HuH-7.5 (cell line): ENCODE results near the gene MTPN.

Experiments
- DNase-seq: peaks from one replicate; pipeline ENCODE4 v3.0.0; 2011; ENCODE audit warnings: low spot score

Gene MTPN

DNA sequence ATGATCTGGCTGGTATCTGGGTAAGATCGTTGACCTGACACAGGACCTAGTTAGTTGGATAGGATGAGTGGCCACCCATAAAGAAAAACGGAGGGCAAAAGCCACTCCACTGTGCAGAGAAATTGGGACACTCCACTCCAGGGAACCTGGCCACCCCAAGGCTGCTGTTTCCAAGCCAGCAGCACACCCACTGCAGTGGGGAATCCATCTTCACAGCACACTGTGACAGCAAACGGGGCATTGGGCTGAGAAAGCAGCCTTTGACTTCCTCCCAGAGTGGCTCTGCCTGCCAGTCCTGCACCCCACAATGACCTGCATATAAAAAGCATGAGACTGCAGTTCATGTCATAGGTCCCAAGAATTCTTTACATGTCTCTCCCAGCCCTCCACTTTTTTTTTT is 52.9 kb downstream of the MTPN start:
- no peak for DNase-seq

DNA sequence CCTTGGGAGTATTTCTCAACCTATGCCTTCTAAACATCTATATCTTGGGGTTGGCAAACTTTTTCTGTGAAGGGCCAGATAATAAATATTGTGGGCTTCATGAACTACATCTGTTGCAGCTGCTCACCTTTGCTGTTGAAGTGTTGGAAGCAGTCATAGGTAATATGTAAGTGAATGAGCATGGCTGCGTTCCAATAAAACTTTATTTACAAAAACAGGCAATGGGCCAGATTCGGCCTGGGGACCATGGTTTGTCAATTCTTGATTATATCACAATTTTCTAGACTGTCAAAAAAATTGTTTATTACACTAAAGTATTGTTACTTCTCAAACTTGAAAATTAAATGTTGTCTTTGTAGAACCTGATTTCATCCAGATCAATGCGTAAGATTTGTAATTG is 54.9 kb downstream of the MTPN start:
- DNase-seq, result no peak

DNA sequence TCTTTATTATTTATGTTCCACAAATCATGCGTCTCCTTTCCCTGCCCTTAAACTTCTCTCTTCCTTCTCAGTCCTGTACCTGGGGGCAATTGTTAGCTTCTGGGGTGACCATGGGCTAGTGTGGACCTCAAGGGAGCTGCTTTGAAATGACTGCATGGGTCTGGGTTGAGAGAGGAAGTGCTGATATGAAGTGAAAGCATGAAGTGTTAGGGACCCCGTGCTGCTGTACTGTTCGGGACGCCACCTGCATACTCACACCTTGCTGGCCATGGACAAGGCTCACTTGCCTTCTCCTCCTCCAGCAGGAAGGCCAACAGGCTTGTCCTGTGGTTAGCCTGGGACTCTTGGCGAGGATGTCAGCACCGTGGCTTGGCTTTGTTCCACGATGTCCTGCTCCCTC is 56.7 kb downstream of the MTPN start:
- DNase-seq, result no peak

DNA sequence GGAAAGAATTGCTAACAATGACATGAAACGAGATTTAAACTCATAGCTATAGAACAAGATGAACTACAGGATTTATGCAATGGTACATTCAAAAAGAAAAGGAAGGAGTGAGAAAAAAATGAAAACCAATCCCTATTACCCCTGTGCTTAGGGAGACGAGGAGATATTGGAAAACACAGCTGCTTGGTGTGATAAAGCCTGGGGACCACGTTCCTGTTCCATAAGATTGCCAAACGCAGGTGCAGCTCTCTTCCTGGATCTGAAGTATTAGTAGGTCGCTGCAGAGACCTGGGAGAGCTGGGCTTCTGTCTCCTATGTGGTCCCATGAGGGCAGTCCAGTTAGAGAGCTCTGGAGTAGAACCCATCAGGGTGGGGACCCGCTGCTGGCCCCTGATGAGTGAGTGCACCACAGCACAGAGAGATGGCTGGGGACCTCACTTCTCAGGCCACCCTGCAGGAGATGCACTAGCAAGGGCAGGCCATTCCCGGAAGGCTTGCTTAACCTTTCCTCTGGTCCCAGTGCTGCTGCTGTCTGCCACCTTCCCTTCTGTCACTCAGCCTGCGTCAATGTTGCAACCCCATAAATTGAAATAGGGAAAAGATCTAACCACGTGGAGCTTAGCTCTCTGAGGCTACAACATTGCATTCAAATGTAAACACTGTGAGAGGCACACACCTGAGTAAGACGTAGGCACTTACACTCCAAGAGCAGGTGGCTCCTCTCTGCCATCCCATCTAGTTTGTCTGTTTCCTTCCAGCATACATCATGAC is 57.9 kb downstream of the MTPN start:
- no peak for DNase-seq

DNA sequence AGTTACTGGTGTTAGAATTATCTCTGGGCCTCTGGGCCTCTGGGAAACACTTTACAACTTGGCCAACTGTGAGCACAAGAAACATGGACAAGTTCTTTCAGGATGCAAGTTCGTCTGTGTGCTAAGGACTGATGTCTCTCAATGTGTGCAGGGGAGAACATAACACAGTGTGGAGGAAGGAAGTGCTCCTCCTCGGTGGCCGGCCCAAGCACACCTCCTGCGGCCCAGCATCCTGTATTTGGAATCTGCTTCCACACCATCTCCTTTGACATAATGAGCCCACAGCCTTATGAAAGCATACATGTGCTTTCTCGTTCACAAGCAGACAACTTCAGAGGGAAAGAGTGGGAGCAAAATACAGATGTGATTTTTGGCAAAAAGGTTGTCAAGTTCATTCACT is 59.0 kb downstream of the MTPN start:
- DNase-seq, result no peak

DNA sequence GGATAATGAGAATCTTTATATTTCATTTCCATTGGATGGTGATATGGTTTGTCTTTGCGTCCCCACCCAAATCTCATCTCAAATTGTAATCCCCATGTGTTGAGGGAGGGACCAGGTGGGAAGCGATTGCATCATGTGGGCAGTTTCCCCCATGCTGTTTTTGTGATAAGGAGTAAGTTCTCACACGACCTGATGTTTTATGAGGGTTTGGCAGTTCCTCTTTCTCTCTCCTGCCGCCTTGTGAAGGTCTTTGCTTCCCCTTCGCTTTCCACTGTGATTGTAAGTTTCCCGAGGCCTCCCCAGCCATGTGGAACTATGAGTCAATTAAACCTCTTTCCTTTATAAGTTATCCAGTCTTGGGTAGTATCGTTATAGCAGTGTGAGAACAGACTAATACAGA is 59.4 kb downstream of the MTPN start:
- DNase-seq, result no peak

DNA sequence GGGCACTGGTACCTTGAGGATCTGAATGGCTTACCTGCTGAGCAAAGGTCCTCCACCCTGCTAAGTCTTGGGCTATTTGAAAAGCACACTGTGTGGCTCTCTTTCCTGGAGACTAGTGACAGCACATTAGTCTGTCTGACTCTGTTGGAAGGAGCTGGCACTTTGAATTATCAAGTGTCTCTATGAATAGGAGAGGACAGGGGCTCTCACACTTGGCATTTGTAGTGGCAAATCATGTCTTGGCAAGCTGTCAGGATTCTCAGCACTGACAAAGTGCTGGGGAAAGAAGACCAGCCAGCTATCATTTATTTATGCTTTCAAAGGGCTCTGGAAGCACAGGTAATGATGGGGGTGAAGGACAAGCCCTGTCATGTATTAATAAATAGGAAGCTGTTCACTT is 62.8 kb downstream of the MTPN start:
- no peak for DNase-seq

DNA sequence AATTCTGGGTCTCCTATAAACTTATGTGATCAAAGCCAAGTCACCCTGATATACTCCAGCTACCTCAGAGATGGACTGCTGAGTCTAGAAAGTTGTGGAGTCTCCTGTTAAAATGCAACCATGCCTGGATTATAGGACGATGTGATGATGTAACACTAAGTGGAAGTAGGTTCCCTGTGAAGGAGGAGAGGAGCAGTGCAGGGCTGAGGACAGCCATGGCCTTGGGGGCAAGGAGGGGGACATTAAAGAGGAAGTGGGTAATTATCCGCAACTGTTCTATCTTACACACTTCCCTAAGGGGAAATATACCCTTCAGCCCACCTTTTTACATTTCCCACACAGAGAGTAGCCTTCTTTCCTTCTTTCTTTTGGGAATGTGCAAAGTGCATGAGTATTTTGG is 63.8 kb downstream of the MTPN start:
- DNase-seq, result no peak

DNA sequence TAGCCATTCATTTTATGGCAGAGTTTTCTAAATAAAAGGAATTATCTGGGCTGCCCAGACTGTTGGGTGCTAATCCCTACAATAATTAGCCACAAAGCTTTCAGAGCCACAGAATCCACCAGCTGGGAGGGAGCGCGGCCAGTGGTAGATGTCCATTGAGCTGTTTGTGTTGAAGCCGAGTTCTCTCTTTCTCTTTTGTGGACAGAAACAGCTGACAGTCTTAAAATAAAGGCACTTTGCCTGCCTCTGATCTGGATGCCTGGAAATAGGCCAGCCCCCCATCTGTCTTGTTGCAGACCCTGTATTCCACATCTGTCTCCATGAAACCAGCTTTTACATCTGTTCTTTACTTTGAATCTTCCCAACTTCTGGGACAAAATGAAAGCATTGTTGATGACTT is 66.1 kb downstream of the MTPN start:
- DNase-seq, result no peak

DNA sequence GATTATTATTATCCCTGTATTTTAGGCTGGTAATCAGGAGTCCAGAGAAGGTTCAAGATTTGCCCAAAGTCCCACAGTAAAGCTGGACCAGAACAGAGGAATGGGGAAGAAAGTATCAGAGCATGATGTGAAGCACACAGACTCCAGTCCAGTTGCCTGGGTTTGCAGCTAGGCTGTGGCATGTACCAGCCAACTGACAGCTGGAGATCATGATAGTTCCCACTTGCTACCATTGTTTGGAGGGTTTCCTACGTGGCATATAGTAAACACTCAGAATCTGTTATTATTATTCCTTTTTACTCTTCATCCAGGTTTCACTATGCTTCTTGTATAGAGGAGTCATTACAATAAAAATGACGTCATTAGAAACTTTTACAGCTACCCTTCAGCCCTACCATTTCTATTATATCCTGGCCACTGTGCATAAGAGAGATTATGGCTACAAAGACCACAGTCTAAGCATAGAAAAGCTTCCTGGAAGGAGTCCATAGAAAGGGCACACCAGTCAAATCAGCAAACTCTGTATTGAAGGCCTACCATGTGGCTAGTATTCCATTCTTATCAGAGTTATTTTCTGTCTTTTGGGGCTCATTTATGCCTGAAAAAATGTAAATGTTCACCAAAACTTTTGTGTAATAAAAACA is 66.6 kb downstream of the MTPN start:
- DNase-seq, result no peak

DNA sequence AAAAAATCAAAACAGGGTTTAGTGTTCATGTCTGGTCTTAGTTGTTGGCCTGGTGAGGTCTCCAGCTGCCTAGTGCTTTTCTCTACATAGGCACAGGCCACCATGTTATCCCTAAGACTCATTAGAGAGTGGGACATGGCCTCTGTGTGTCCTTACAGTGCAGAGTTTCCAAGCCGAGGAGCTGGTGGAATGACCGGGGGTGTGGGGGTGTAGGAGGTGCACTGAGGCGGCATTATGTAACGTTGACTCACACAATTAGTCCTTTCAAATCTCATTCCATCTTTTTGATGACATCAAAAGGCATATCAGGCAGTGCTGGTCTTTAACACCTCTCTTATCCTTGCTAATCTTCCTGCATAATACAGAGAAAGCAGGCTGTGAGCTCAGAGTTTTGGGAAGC is 71.3 kb downstream of the MTPN start:
- no peak for DNase-seq

DNA sequence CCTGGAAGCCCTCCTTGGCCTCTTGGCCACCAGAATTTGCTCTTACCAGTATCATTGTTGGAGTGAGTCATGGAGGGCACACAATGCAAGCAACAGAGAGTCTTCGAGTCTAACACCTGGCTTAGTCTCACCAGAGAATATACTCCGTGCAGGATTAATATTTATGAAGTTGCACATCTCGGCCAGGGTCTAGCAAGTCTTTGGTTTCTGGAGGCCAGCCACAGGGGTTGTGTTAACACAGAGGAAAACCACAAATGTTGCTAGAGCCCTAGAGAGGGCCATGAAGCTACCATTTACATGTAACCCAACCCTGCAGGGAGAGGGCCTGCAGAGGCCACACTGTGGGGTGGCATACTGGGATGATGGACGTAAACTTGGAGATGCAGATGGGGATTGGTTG is 71.8 kb downstream of the MTPN start:
- no peak for DNase-seq

DNA sequence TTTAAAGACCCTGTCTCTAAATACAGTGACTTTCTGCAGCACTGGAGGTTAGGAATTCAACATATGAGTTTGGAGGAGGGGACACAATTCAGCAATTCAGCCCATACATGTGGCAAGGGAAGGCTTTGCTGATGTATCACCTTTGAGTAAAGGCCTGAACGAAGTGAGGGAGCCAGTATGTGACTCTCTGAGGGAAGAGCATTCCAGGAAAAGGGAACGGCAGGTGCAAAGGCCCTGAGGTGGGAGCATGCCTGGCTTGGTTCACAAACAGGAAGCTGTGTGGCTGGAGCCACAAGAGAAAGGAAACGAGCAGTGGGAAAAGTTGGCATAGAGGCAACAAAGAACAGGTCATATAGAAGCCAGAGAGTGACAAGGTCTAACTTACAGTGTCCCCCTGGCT is 72.9 kb downstream of the MTPN start:
- no peak for DNase-seq

DNA sequence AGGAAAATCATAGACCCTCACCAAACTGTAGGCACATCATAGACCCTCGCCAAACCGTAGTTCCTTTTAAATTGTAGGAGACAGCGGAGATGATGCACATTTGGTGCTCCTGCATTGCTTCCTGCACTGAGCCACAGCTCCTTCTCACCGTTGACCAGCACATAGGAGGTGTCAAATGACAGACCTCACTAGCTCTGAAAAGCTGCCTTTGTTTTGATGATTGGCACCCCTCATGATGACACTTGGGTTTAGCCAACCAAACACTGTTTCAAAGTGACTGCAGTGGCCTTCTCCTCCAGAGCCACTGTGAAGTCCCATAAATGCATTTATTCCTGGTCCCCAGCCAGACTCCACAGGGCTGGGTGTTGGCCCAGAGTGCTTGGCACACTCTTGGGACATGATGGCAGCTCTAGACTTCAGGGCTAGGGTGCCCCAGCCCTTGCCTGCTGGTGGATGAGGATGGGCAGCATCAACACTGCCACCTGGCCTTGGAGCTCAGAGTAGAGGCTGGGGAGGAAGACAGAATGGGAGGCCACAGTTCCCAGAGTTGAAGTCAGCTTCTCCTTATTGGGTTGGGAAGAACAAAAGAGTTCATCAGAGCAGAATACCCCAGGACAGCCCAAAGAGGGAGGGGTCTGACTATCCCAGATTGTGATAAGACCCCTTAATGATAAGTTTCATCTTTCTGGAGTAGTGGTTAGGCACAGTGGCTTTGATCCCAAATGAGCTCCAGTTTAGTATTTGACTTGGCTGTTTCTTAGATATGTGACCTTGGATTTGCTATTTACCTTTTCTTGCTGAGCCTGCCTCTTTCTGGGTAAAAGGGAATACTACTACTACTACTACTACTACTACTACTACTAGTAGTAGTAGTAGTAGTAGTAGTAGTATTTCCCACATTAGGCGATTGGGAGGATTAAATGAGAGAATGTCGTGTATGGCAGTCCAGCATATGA is 75.3 kb downstream of the MTPN start:
- DNase-seq, result no peak

DNA sequence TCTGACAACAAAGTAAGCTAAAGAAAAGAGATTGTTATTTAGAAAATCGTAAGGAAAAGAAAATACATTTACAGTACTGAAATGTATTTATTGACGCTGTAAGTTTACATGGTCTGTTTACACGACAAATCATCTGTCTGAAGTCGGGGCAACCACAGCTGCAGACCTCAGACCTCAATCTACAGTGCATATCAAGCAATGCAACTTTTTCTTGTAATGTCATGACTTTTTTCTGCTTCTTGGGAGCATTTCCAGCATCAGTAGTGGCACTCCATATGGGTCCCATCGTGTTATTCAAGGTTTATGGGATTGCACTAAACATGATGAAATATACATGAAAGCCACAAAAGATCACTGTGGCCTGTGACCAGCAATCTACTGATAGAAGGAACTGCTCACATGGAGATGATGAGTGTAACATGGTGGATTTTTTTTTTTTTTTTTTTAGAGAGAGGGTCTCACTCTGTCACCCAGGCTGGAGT is 77.1 kb downstream of the MTPN start:
- DNase-seq, result no peak

DNA sequence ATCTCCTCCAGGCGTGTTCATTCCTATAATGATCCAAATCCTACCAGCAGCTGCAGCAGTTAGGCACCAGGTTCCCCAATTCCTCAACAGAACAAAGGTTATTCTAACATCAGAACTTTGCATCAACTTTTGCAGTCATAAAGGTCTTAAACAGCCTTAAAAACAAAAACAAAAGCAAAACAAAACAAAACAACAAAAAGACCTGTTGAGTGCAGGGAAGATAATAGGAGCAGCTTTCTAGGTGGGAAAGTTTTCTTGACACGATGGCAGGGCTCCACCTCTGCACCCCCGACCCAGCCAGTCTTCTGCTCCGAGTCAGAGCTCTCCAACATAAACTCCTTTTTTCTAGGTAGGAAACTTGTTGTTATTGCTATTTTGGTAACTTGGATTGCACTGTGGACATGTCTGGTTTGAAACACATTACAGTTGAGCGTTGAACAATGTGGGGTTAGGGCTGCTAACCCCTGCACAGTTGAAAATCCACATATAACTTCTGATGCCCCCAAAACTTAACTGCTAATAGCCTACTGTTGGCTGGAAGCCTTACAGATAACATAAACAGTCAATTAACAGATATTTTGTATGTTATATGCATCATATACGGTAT is 77.6 kb downstream of the MTPN start:
- no peak for DNase-seq

DNA sequence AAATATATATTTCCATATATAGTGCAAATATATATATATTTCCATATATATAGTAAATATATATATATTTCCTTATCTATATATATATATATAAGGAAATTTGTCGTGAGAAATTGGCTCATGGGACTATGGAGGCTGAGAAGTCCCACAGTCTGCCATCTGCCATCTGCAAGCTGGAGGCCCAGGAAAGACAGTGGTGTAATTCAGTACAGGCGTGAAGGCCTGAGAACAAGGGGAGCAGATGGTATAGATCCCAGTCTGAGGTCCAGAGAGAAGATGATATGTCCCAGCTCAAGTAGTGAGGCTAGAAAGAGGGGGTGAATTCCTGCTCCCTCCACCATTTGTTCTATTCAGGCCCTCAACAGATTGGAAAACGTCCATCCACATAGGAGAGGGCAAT is 78.9 kb downstream of the MTPN start:
- no peak for DNase-seq

DNA sequence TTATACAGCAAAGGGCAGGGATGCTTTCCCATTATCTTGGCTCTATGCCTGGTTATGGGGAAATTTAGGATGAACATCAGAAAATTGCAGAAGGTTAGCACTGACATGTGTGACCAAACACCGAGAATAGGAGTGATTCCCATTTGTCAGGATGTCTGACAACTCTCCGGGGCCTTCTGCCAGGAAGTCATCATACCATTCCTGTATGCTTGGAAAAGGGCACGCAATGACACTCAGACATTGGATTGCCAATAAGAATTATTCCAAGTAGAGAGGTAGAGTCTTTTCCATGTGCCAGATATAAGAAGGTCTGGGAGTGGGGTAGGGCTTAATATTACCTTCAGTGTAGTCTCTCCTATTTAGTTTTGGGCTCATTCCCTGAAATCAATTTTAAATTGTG is 82.3 kb downstream of the MTPN start:
- no peak for DNase-seq

DNA sequence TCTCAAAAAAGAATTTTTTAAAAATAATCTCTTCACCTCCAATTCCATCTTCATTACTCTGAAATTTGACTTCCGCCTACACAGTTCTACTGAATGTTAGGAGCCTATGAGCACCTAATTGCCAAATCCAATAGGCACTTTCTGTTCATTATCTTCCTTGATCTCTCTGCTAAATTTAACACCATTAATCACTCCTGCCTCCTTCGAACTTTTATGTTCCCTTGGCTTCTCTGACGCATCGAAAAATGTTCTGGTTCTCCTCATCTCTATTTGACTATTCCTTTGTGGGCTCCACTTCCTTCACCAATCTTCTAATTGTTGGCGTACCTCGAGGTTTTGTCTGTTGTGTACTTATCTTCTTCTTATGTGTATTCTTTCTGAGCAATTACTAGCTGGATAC is 87.3 kb downstream of the MTPN start:
- DNase-seq, result no peak

DNA sequence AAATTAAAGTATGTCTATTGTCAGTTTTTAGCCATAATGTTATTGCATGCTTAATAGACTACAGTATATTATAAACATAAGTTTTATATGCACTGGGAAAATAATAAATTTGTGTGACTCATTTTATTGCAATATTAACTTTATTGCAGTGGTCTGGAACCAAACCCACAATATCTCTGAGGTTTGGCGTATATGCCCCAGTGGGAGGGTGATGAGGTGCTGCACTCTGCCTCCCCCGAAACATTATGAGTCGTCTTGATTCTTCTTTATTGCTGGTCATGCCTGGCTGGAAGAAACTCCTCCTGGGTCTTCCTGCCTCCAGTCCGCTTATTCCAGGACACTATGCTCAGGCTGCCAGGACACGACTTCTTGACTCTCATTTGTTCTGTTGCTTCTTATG is 88.4 kb downstream of the MTPN start:
- DNase-seq, result no peak

DNA sequence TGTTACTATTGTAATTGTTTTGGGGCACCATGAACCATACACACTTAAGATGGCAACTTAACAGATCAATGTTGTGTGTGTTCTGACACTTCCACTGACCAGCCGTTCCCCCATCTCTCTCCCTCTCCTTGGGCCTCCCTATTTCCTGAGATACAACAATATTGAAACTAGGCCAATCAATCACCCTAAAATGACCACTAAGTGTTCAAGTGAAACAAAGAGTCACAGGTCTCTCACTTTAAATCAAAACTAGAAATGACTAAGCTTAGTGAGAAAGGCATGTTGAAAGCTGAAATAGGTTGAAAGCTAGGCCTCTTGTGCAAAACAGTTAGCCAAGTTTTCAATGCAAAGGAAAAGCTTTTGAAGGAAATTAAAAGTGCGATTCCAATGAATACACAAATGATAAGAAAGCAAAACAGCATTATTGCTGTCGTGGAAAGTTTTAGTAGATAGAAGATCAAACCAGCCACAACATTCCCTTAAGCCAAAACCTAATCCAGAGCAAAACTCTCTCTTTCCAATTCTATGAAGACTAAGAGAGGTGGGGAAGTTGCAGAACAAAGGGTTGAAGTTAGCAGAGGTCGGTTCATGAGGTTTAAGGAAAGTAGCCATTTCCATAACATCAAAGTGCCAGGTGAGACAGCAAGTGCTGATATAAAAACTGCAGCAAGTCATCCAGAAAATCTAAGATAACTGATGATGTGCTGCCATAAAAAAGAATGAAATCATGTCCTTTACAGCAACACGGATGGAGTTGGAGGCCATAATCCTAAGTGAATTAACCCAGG is 90.6 kb downstream of the MTPN start:
- DNase-seq, result no peak
